Measurements from ENCODE around the gene ACTR6.
"Not testable (repeated sequence)": the region's sequence is repeated elsewhere in the genome, so short reads cannot be mapped to it uniquely, and the experiment has no call there.

ACTR6 gene

DNA sequence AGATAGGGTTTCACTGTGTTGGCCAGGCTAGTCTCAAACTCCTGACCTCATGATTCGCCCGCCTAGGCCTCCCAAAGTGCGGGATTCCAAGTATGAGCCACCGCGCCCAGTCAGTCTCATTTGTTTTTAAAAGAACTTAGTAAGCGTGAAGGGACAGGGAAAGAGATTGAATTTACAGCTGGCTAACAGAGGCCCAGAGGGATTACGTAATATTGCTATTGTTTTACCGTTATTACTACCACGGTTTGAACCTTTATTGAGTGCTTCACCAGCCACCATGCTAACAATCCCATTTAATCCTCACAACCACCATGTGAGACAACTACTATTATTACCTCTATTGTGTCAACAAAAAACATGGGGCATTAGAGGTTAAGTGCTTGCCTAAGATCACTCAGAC is 31.3 kb upstream of the ACTR6 start:
- no peak for DNase-seq (ENCODE audit: extremely low read depth, low read depth)
- TF ChIP-seq CTCF (IDR thresholded peaks at IDR 0.05; ENCODE audit: low read depth, low read length): no peak

DNA sequence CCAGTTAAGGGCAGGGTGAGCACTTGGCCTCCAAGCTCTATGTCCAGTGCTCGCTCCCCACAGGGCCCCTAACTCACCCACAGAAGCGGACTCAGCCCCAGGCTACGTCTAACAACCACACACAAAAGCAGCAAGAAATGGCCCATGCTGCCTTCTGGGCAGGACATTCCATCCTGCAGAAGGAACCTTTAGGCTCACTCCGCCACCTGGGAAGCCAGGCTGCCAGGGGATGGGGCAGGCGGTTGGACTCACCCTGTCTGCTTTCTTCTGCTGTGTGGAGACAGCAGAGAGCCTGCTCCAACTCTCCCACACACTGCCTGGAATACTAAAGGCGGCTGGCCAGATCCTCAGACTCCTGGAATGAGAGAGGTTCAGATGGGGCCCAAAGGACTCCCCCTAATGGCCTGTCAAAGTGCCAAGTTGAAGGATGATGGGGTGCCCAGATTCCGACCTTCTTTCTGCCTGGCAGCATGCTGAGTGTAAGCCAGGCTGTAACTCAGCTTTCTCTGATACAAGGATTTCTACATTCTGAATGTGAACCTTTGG is 30.2 kb upstream of the ACTR6 start:
- no peak for TF ChIP-seq CTCF (IDR thresholded peaks at IDR 0.05; ENCODE audit: low read depth, low read length)
- DNase-seq (ENCODE audit: extremely low read depth, low read depth): no peak

GRCh38 chr12:100171248-100171647 is 29.4 kb upstream of the ACTR6 start:
- no peak for TF ChIP-seq CTCF (IDR thresholded peaks at IDR 0.05; ENCODE audit: low read depth, low read length)
- no peak for DNase-seq (ENCODE audit: extremely low read depth, low read depth)

DNA sequence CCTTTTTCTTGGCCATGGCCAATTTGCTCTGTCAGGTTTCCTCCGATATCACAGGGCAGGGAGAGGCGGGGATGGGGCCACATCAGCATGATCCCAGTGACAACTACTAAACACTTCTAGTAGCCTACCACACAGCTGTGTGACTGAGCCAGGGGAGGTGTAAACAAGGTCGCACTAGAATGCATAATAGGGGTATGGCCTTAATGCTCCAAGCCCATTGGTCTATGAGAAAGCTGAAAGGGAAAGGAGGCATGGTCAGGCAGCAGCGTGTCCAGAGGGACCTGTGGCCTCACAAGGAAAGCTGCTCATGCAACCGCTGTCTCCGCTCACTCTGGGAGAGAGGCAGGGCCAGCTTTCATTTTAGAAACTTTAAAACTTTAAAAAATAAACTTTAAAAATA is 27.5 kb upstream of the ACTR6 start:
- TF ChIP-seq CTCF (IDR thresholded peaks at IDR 0.05; ENCODE audit: low read depth, low read length): no peak
- no peak for DNase-seq (ENCODE audit: extremely low read depth, low read depth)

DNA sequence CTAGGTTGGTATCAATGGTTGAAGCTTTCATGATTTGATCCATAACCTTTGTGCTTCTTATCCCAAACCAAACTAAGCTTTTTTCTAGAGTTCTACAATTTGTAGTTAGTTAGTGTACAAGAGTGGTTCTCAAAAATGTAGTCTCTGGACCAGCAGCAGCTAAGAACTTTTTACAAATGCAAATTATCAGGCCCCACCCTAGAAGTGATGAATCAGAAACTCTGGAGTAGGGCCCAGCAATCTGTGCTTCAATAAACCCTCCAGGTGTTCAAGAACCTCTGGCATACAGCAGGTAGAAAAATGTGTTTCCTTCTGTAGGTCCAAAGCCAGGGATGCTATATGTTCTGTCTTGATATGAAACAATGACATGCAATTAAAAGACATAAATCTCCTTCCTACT is 26.1 kb upstream of the ACTR6 start:
- TF ChIP-seq CTCF (IDR thresholded peaks at IDR 0.05; ENCODE audit: low read depth, low read length): no peak

GRCh38 chr12:100176493-100176892 is 24.1 kb upstream of the ACTR6 start:
- not testable (repeated sequence) for DNase-seq (ENCODE audit: extremely low read depth, low read depth)

More for the DNA sequence above, 26.1 kb upstream of the ACTR6 start:
- DNase-seq (ENCODE audit: extremely low read depth, low read depth): no peak

DNA sequence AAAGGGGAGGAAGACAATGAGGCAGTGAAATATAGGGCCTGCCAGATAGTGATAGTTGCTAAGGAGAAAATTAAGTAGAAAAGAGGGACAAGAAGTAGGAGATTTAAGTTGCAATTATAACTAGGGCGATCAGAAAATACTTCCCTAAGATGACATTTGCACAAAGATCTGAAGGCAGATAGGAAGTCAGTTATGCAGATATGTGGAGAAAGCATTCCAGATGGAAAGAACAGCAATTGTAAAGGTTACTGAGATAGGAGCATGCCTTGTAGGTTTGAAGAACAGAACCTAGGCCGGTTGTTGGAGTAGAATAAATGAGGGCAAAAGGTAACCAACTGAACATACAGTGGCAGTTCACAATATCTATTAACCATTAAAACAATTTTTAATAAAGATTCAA is 21.4 kb upstream of the ACTR6 start:
- TF ChIP-seq CTCF (IDR thresholded peaks at IDR 0.05; ENCODE audit: low read depth, low read length): no peak

DNA sequence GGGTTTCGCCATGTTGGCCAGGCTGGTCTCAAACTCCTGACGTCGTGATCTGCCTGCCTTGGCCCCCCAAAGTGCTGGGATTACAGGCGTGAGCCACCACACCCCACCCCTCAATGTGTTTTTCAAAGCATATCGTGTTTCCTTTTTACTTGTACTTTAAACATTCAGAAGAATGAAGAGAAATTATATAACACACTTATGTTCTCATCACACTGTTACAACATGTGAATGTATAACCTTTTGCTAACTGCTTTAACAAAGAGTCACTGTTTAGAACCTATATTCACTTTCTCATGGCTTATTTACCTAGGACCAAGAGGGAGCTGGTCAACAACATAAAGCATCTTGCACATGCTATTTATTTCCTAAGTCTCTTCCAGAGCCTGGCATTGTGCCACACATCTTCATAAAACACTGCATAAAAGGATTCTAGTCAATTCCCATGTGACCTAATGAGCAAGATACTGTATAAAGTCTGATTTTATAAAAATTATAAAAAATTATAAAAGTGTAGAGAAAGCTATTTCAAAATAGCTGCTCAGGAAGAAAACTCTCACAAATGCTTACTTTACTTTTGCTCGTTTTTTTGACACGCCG is 16.0 kb upstream of the ACTR6 start:
- no peak for DNase-seq (ENCODE audit: extremely low read depth, low read depth)
- no peak for TF ChIP-seq CTCF (IDR thresholded peaks at IDR 0.05; ENCODE audit: low read depth, low read length)

More for the DNA sequence above, 21.4 kb upstream of the ACTR6 start:
- no peak for DNase-seq (ENCODE audit: extremely low read depth, low read depth)

All from AG09319 (cell line).